Brain microvascular endothelial cell (primary cell): ENCODE results near the gene MELTF.

Experiments
- DNase-seq: peaks from one replicate; pipeline ENCODE4 v3.0.0-alpha.2; 2020
- H3K27ac ChIP-seq: fragments of 250-450 bp; sonication (Bioruptor Pico); 2 replicates; pipeline ENCODE4 v1.5.1; 2020; ENCODE audit warnings: mild to moderate bottlenecking, moderate library complexity
- H3K27me3 ChIP-seq: fragments of 250-450 bp; sonication (Bioruptor Pico); replicated peaks from 2 replicates; pipeline ENCODE4 v1.5.1; 2020; ENCODE audit warnings: mild to moderate bottlenecking
- H3K36me3 ChIP-seq: fragments of 250-450 bp; sonication (Bioruptor Pico); replicated peaks from 2 replicates; pipeline ENCODE4 v1.5.1; 2020; ENCODE audit warnings: mild to moderate bottlenecking
- H3K4me3 ChIP-seq: 2 replicates; pipeline ENCODE4 v1.5.1; 2011; ENCODE audit warnings: low read depth, mild to moderate bottlenecking, control low read depth, low read length, moderate library complexity
- CTCF ChIP-seq: IDR thresholded peaks from 2 replicates; pipeline ENCODE4 v1.5.1; 2011; ENCODE audit warnings: low read depth, mild to moderate bottlenecking, moderate library complexity, low read length, control low read depth, inconsistent platforms; ENCODE audit errors: missing control alignments
- in situ Hi-C: cut with HindIII; loops from 2 replicates; pipeline ENCODE4 v1.10.0; 2017; ENCODE audit warnings: low sequenced_read_pairs, low pct_ligation_motif_present

MELTF gene

GRCh38 chr3:196998966-196999760 lies 30.5 kb downstream of the MELTF start:
- Histone ChIP-seq H3K27ac (no peak overlapping the region), H3K4me3 (no peak overlapping the region), H3K27me3 (no peaks in the 10 kb centered on the region), H3K36me3 (no peaks in the 10 kb centered on the region)
- DNase-seq = no peak
- no peak for TF ChIP-seq CTCF
- in situ Hi-C loops = no loop called here

- H3K36me3 ChIP-seq = no peaks in the 10 kb centered on the region
- H3K4me3 ChIP-seq = no peak overlapping the region
- H3K27me3 ChIP-seq = no peaks in the 10 kb centered on the region
- no peak overlapping the region for H3K27ac ChIP-seq
- no peak for TF ChIP-seq CTCF
- DNase-seq = no peak
- in situ Hi-C loops = no loop called here
These were observed 32.3 kb downstream of the MELTF start for GRCh38 chr3:196997311-196997710.

- H3K36me3 ChIP-seq = no peaks in the 10 kb centered on the region
- H3K27me3 ChIP-seq = no peaks in the 10 kb centered on the region
- H3K27ac ChIP-seq = no peak overlapping the region
- H3K4me3 ChIP-seq = no peak overlapping the region
- no peak for DNase-seq
- no peak for TF ChIP-seq CTCF
- in situ Hi-C loops = no loop called here
These were observed 33.0 kb downstream of the MELTF start for GRCh38 chr3:196996454-196997265.

GRCh38 chr3:196995646-196996355 lies 33.8 kb downstream of the MELTF start:
- TF ChIP-seq CTCF = no peak
- no peaks in the 10 kb centered on the region for H3K36me3 ChIP-seq
- no peaks in the 10 kb centered on the region for H3K27me3 ChIP-seq
- no peak overlapping the region for H3K4me3 ChIP-seq
- no peak overlapping the region for H3K27ac ChIP-seq
- in situ Hi-C loops = no loop called here
- no peak for DNase-seq

GRCh38 chr3:196995027-196995426 lies 34.6 kb downstream of the MELTF start:
- H3K27me3 ChIP-seq = no peaks in the 10 kb centered on the region
- no peak overlapping the region for H3K4me3 ChIP-seq
- in situ Hi-C loops = no loop called here
- no peaks in the 10 kb centered on the region for H3K36me3 ChIP-seq
- no peak for TF ChIP-seq CTCF
- no peak for DNase-seq
- H3K27ac ChIP-seq = no peak overlapping the region
